HG03521 (cell line): ENCODE measurements around the gene RHOBTB3.
A peak's percentile ranks its signal among the peaks of the same experiment; 100 is the strongest.
"Not testable (repeated sequence)": the region's sequence is repeated elsewhere in the genome, so short reads cannot be mapped to it uniquely, and the experiment has no call there.

ENCODE experiments used
- ATAC-seq: cut with Tn5 transposase; IDR thresholded peaks from one replicate; pipeline ENCODE4 v1.9.1; 2021; ENCODE audit warnings: mild to moderate bottlenecking, moderate library complexity; ENCODE audit not compliant: unreplicated experiment

RHOBTB3 gene

GRCh38 chr5:95730730-95731570 is at the start of gene RHOBTB3:
Gene RHOBTB3, plus strand, starts transcription at chr5:95731336. Its CDS starts 347 bp downstream, at chr5:95731683.
- peak; percentile 43 for ATAC-seq

- ATAC-seq, result no peak
These were observed 48.2 kb upstream of the RHOBTB3 start, which contains the start of gene SPATA9 for GRCh38 chr5:95682891-95683290. Gene SPATA9, minus strand, starts transcription at chr5:95682991. Its CDS starts 137 bp downstream, at chr5:95682854.

GRCh38 chr5:95684361-95684760 is 46.8 kb upstream of the RHOBTB3 start:
- ATAC-seq, result no peak

- ATAC-seq, result no peak
These were observed 44.5 kb upstream of the RHOBTB3 start for GRCh38 chr5:95686651-95687050.

- ATAC-seq, result no peak
These were observed 41.5 kb upstream of the RHOBTB3 start for GRCh38 chr5:95689680-95690079.

- ATAC-seq, result no peak
These were observed 40.8 kb upstream of the RHOBTB3 start for GRCh38 chr5:95690333-95690732.

- no peak for ATAC-seq
These were observed 33.1 kb upstream of the RHOBTB3 start for GRCh38 chr5:95697781-95698681.

- ATAC-seq, result no peak
These were observed 31.8 kb upstream of the RHOBTB3 start for GRCh38 chr5:95699337-95699736.

GRCh38 chr5:95701074-95701473 is 30.1 kb upstream of the RHOBTB3 start:
- no peak for ATAC-seq

- ATAC-seq, result no peak
These were observed 27.0 kb upstream of the RHOBTB3 start for GRCh38 chr5:95704150-95704549.

GRCh38 chr5:95706196-95706595 is 24.9 kb upstream of the RHOBTB3 start:
- not testable (repeated sequence) for ATAC-seq

GRCh38 chr5:95707055-95707454 is 24.1 kb upstream of the RHOBTB3 start:
- no peak for ATAC-seq

GRCh38 chr5:95707534-95708188 is 23.5 kb upstream of the RHOBTB3 start:
- not testable (repeated sequence) for ATAC-seq

GRCh38 chr5:95708876-95709275 is 22.3 kb upstream of the RHOBTB3 start:
- no peak for ATAC-seq

GRCh38 chr5:95709967-95710650 is 21.0 kb upstream of the RHOBTB3 start:
- ATAC-seq, result no peak

- ATAC-seq, result not testable (repeated sequence)
These were observed 20.3 kb upstream of the RHOBTB3 start for GRCh38 chr5:95710651-95711500.

GRCh38 chr5:95711501-95712346 is 19.4 kb upstream of the RHOBTB3 start:
- ATAC-seq, result no peak

- no peak for ATAC-seq
These were observed 18.7 kb upstream of the RHOBTB3 start for GRCh38 chr5:95712347-95712958.
